B cell (primary cell): Measurements from ENCODE around the gene DIS3L. TPM values are rescaled to one million over a fixed set of nuclear protein-coding genes. Genes with fewer than 3 reads are reported as not detected.

Experiments used
- ATAC-seq: fragments of 200-7000 bp; cut with Tn5 transposase; one replicate; pipeline ENCODE4 v1.10.0; 2021; ENCODE audit warnings: low read depth, mild to moderate bottlenecking, moderate number of reproducible peaks, moderate library complexity
- CTCF ChIA-PET: fragments of 350-600 bp; sonication (Branson Sonifier 250); formaldehyde crosslinking; loops from one replicate; lab custom pipeline; 2021; ENCODE audit warnings: antibody characterized with exemption, inconsistent platforms; lab: Charles Lee
- POLR2A ChIA-PET: fragments of 350-600 bp; sonication (Branson Sonifier 250); formaldehyde crosslinking; loops from one replicate; lab custom pipeline; 2021; ENCODE audit warnings: antibody characterized with exemption; lab: Charles Lee
- DNase-seq: peaks from one replicate; pipeline ENCODE4 v3.0.0; 2013
- H2AFZ ChIP-seq: 2 replicates; pipeline ENCODE4 v1.6.1; 2012; ENCODE audit warnings: mild to moderate bottlenecking, low read depth, low read length; ENCODE audit not compliant: insufficient read depth, poor library complexity, severe bottlenecking
- H3K27ac ChIP-seq, 2 donors: 1 replicate in 1 of 2; 2 replicates in 1 of 2; pipeline ENCODE4 v1.5.1; 2012 to 2013; ENCODE audit warnings: low read length in 2 of 2, mild to moderate bottlenecking in 2 of 2, moderate library complexity in 1 of 2
- H3K27me3 ChIP-seq, 4 experiments: fragments of 200-600 bp in 1 of 4; sonication (generic) in 1 of 4; replicated peaks in 1 of 4; 1 replicate in 2 of 4; 2 replicates in 2 of 4; pipeline versions ENCODE4 v1.6.1 to v1.7.0; 2013 to 2016; ENCODE audit warnings: low read length in 3 of 4, mild to moderate bottlenecking in 2 of 4, mixed read lengths in 1 of 4, moderate library complexity in 1 of 4; ENCODE audit not compliant: insufficient read depth in 4 of 4, control insufficient read depth in 3 of 4; ENCODE audit errors: control extremely low read depth in 1 of 4
- H3K36me3 ChIP-seq, 2 experiments: replicated peaks in 1 of 2; 1 replicate in 1 of 2; 2 replicates in 1 of 2; pipeline versions ENCODE4 v1.6.1 to v1.7.1; 2013; ENCODE audit warnings: low read length in 1 of 2; ENCODE audit not compliant: insufficient read depth in 2 of 2, control insufficient read depth in 1 of 2; ENCODE audit errors: control extremely low read depth in 1 of 2, extremely low read depth in 1 of 2
- H3K4me1 ChIP-seq, 2 donors: fragments of 200-600 bp in 1 of 2; sonication (generic) in 1 of 2; 1 replicate in 1 of 2; 2 replicates in 1 of 2; pipeline versions ENCODE4 v1.5.1 to v1.6.1; 2013 to 2017; ENCODE audit warnings: low read length in 2 of 2; ENCODE audit not compliant: control insufficient read depth in 2 of 2, insufficient read depth in 2 of 2
- H3K4me2 ChIP-seq: replicated peaks from 2 replicates; pipeline ENCODE3; 2012; ENCODE audit warnings: mild to moderate bottlenecking, low read depth, low read length; ENCODE audit not compliant: poor library complexity, severe bottlenecking
- H3K4me3 ChIP-seq, 5 experiments: fragments of 200-600 bp in 1 of 5; sonication (generic) in 1 of 5; 1 replicate in 3 of 5; 2 replicates in 2 of 5; pipeline versions ENCODE4 v1.5.1 to v1.7.0; 2011 to 2016; ENCODE audit warnings: low read length in 4 of 5, mild to moderate bottlenecking in 4 of 5, low read depth in 2 of 5, control low read depth in 1 of 5, moderate library complexity in 1 of 5; ENCODE audit not compliant: insufficient read depth in 1 of 5; ENCODE audit errors: control extremely low read depth in 1 of 5, extremely low read depth in 1 of 5
- H3K79me2 ChIP-seq: fragments of 200-600 bp; sonication (generic); one replicate; pipeline ENCODE4 v1.6.0; 2016; ENCODE audit warnings: low read length; ENCODE audit not compliant: control insufficient read depth, insufficient read depth
- H3K9ac ChIP-seq: fragments of 200-600 bp; sonication (generic); 2 replicates; pipeline ENCODE4 v1.6.1; 2017; ENCODE audit warnings: mild to moderate bottlenecking, low read length, moderate library complexity
- H3K9me3 ChIP-seq, 3 donors: one replicate each; pipeline versions ENCODE4 v1.6.1 to v1.7.1; 2013; ENCODE audit warnings: low read length in 2 of 3; ENCODE audit not compliant: control insufficient read depth in 2 of 3, insufficient read depth in 1 of 3; ENCODE audit errors: control extremely low read depth in 1 of 3
- H4K20me1 ChIP-seq: 2 replicates; pipeline ENCODE4 v1.6.0; 2012; ENCODE audit warnings: mild to moderate bottlenecking, low read length; ENCODE audit not compliant: insufficient read depth, control insufficient read depth, poor library complexity, severe bottlenecking
- H3K27ac Mint-ChIP-seq: one replicate; pipeline ENCODE4 v1.8.0; 2021; ENCODE audit warnings: mixed read lengths
- H3K27me3 Mint-ChIP-seq: one replicate; pipeline ENCODE4 v1.8.0; 2021; ENCODE audit warnings: mixed read lengths
- H3K4me1 Mint-ChIP-seq: one replicate; pipeline ENCODE4 v1.8.0; 2021; ENCODE audit warnings: mixed read lengths
- H3K4me3 Mint-ChIP-seq: one replicate; pipeline ENCODE4 v1.8.0; 2021; ENCODE audit warnings: mixed read lengths
- H3K9me3 Mint-ChIP-seq: one replicate; pipeline ENCODE4 v1.8.0; 2022; ENCODE audit warnings: mixed read lengths; ENCODE audit not compliant: insufficient read depth
- EZH2 ChIP-seq: IDR thresholded peaks from 2 replicates; pipeline ENCODE4 v1.6.1; 2012; ENCODE audit warnings: borderline replicate concordance, low read depth, mild to moderate bottlenecking, moderate library complexity, low read length; ENCODE audit not compliant: insufficient read depth, poor library complexity, severe bottlenecking
- WGBS: methylation state at CpG from one replicate; pipeline ENCODE4 v1.1.5; 2013; ENCODE audit warnings: missing lambda C conversion rate; ENCODE audit not compliant: insufficient coverage; 5-methylcytosine and 5-hydroxymethylcytosine counted together
- intact Hi-C: fragments of 100-400 bp; cut with micrococcal nuclease; formaldehyde crosslinking; loops from one replicate; pipeline ENCODE4 v1.10.0; 2022
- polyA plus RNA-seq: library from polyadenylated mRNA; depleted of rRNA; stranded (reverse); fragments of >200 nt; gene quantifications from 2 replicates; pipeline ENCODE4 v1.2.3, GENCODE V29; 2012
- total RNA-seq, 2 donors: library from RNA; stranded (reverse); fragments of 120-200 nt in 1 of 2; gene quantifications; 1 replicate in 1 of 2; 2 replicates in 1 of 2; pipeline versions ENCODE4 v1.2.3 to v1.2.4, GENCODE V29; 2013 to 2022
- TF ChIP-seq, protein P1 (sequence below): fragments of 200-600 bp; IDR thresholded peaks from one replicate; pipeline ENCODE4 v1.8.0; 2022; ENCODE audit warnings: antibody characterized with exemption, mild to moderate bottlenecking

The DIS3L gene
- total and polyA plus RNA-seq, 2 donors (not counting 1 experiment from before 2014, with no cell fraction given): 13.2 to 43.9 TPM

DNA sequence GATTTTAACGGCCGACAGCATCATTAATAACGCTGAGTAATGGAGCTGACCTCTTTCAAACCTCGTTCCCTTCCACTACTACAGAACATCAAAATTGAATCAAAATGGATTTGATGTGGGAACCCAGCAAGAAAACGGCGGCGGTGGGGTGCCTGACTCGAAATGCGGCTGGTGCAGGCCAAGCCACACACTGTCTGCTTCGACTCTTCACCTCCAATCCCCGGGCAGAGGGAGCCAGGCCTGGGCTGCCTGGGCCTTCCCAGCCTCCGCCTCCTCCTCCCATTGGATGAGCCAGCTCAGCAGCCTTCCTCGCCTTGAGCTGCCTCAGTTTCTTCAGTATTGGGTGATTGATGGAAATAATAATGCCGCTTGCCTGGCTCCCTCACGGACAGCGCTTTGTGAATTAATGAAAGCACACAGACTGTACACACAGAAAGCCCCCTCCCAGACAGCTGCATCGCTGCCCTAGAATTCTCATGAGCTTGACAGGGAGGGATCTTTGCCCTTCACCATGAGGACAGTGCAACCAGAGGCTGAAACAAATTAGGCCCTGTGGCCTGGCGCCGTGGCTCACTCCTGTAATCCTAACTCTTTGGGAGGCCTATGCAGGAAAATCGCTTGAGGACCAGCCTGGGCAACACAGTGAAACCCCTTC, 28.4 kb upstream of the DIS3L start:
- Histone ChIP-seq H3K36me3 (no peaks in the 10 kb centered on the region), H3K9ac (no peak overlapping the region), H4K20me1 (no peaks in the 10 kb centered on the region), H3K4me3 (no peak overlapping the region), H2AFZ (no peak overlapping the region), H3K4me2 (no peak overlapping the region), H3K79me2 (no peaks in the 10 kb centered on the region), H3K4me1 (no peaks in the 10 kb centered on the region), H3K27ac (no peak overlapping the region), H3K27me3 (peaks cover 0 to 9% (median 0%) of the 10 kb centered on the region in 4 experiments), H3K9me3 (peaks cover 0 to 9% (median 3%) of the 10 kb centered on the region in 3 donors)
- Mint-ChIP-seq H3K27ac (no peak overlapping the region), H3K4me1 (no peaks in the 10 kb centered on the region), H3K4me3 (no peak overlapping the region), H3K27me3 (peaks cover 33% of the 10 kb centered on the region), H3K9me3 (no peaks in the 10 kb centered on the region)
- intact Hi-C loops: no loop called here
- no peak for TF ChIP-seq EZH2
- TF ChIP-seq, protein P1, sequence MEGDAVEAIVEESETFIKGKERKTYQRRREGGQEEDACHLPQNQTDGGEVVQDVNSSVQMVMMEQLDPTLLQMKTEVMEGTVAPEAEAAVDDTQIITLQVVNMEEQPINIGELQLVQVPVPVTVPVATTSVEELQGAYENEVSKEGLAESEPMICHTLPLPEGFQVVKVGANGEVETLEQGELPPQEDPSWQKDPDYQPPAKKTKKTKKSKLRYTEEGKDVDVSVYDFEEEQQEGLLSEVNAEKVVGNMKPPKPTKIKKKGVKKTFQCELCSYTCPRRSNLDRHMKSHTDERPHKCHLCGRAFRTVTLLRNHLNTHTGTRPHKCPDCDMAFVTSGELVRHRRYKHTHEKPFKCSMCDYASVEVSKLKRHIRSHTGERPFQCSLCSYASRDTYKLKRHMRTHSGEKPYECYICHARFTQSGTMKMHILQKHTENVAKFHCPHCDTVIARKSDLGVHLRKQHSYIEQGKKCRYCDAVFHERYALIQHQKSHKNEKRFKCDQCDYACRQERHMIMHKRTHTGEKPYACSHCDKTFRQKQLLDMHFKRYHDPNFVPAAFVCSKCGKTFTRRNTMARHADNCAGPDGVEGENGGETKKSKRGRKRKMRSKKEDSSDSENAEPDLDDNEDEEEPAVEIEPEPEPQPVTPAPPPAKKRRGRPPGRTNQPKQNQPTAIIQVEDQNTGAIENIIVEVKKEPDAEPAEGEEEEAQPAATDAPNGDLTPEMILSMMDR: no peak
- POLR2A ChIA-PET: no interaction called here
- CTCF ChIA-PET: interaction anchor here (0.9 to 2.1 kb wide), 2 partner anchors 7 to 16 kb away, joined by 3 to 4 read pairs; no protein-coding TSS in a partner anchor
- no peak for ATAC-seq
- DNase-seq: no peak
- WGBS: 97% methylated on average over 11 of the region's 20 CpGs

DNA sequence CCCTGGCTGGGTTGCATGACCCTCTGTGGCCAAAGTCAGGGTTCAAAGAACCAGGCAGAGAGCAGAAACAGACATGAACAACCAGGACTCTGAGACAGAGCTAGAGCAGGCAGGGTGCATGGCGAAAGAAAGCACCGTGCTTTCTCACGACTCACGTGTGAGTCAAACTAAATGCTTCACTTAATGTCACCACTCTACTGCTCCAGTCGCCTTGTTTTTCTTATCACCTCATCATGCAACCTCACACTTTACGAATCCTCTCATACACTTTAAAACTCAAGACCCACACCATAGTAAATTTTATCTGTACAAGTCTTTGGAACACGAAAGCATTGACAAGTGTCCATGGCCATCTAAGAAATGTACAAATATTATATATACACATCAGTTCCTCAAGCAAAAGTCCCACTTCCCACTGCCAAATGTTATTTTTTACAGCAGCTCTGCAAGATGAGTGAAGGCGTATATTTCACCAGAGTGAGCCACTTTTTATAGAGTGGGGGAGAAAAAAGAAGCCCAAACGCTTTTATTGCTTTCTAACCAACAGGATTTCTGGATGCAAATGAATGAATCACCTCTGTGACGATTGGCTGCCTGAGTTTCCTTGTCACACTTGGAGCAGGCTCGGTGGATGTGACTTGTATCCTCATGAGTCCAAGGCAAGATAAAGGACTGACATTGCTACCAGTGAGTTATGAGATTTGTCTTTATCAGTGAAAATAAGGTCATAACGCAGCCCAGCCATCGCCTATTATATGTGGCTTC, 23.9 kb upstream of the DIS3L start:
- Histone ChIP-seq H3K9me3 (peaks cover 0 to 3% (median 0%) of the 10 kb centered on the region in 3 donors), H3K4me2 (no peak overlapping the region), H3K4me1 (peaks cover 4 to 6% of the 10 kb centered on the region in 2 donors), H3K27ac (no peak overlapping the region), H3K36me3 (no peaks in the 10 kb centered on the region), H3K79me2 (no peaks in the 10 kb centered on the region), H3K27me3 (no peaks in the 10 kb centered on the region), H4K20me1 (no peaks in the 10 kb centered on the region), H3K4me3 (no peak overlapping the region), H2AFZ (no peak overlapping the region), H3K9ac (no peak overlapping the region)
- Mint-ChIP-seq H3K9me3 (no peaks in the 10 kb centered on the region), H3K27ac (no peak overlapping the region), H3K4me3 (no peak overlapping the region), H3K27me3 (peaks cover 23% of the 10 kb centered on the region), H3K4me1 (peaks cover 7% of the 10 kb centered on the region)
- DNase-seq: no peak
- no peak for TF ChIP-seq EZH2
- TF ChIP-seq, protein P1: no peak
- ATAC-seq: no peak
- ChIA-PET POLR2A (no interaction called here), CTCF (no interaction called here)
- intact Hi-C loops: no loop called here
- WGBS: 90% methylated on average over 7 of the region's 13 CpGs
